ENCODE data around the gene KDM4D. TPM values are rescaled to one million over a fixed set of nuclear protein-coding genes. Genes with fewer than 3 reads are reported as not detected.

Gene KDM4D
- 0.78 and 1.0 TPM in 2 replicates for total RNA-seq

DNA sequence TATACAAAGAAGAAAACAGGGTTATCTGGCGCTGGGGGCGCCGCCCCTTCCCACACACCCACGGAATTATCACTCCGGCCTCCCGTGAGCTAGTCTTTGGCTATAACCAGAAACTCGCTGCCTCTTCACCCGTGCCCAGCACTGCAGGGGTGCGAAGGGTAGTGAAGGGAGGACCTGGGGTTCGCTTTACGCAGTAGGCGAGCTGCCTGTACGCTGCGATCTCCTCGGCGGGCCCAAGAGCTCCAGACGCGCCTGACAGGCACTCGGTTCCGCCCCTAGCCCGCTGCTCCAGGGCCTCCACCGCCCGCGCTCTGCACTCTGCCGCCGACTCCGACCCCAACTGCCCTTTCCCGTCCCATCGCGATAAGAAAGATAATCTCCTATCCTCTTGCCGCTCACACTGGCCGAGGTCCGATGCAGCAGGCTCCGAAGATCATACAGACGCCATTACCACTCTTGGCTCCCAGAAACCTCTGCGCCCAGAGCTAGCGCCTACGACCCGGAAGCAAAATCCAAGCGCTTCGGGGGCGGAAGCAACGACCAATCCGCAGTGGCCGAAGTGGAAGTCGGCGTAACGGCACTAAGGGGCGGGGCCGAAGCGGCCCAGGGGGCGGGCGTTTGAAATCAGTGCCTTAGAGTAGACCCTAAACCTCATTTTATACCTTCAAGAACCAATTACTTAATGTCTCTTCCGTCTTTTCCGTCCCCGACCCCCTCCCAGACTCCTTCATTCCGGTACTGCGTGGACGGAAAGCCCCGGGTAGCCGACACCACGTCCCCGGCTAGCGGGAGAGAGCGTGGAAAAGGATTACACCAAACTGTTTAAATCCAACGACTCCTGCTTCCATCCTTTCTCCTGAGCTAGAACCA, at the start of gene KDM4D, which contains the start of gene CWC15:
Gene KDM4D, plus strand, starts transcription at position 611 of the 870 bp plus-strand sequence. CDS start 23,664 bp downstream, outside the sequence.
Gene CWC15, minus strand, starts transcription at position 458 of the 870 bp plus-strand sequence. CDS start 1,371 bp downstream, outside the sequence.

DNA sequence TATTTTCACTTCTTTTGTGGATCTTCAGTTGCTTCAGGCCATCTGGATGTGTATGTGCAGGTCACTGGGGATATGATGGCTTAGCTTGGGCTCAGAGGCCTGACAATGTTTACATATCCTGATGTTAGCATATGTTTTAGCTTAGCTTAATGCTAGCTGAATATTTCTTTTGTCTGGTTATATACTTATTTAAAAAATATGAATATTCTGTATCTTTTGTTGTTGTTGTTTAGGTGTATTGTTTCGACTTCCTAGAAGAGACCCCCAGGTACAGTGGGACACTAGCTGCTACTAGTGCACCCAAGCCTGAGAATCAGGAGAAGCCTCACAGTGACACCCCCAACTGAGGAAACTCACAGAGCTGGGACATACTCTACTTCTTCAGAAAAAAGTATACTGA, 51.4 kb downstream of the KDM4D start, which contains the start of gene KDM4E:
Gene KDM4E, plus strand, starts transcription at position 301 of the 400 bp plus-strand sequence. CDS start 300 bp downstream, outside the sequence.

Other genes with a start within 250 kb of the KDM4D start
- gene AMOTL1, start 205.4 kb upstream of the KDM4D start, total RNA-seq = 91.9 and 118 TPM in 2 replicates
- 24.9 and 30.2 TPM in 2 replicates for gene CWC15, start 153 bp upstream of the KDM4D start, total RNA-seq
- not detected in 2 replicates for gene KDM4E, start 51.5 kb downstream of the KDM4D start, total RNA-seq
- gene KDM4F, start 75.7 kb downstream of the KDM4D start, total RNA-seq = not detected in 2 replicates
- gene SRSF8, start 93.2 kb downstream of the KDM4D start, total RNA-seq = 26.0 and 35.1 TPM in 2 replicates
- gene ENDOD1, start 116.1 kb downstream of the KDM4D start, total RNA-seq = 50.9 and 128 TPM in 2 replicates

All from nasal cavity respiratory epithelium epithelial cell of viscerocranial mucosa (primary cell).